ENCODE results near the gene CROCC2.

GRCh38 chr2:240905176-240905781 is 857 bp upstream of the CROCC2 start:
- TF ChIP-seq CTCF (IDR thresholded peaks at IDR 0.05; ENCODE audit: insufficient read depth, low read length) (no peak), GABPA (IDR thresholded peaks at IDR 0.05; ENCODE audit: low read depth) (no peak), POLR2AphosphoS5 (IDR thresholded peaks at IDR 0.05; ENCODE audit: low read depth) (no peak), REST (IDR thresholded peaks at IDR 0.05; ENCODE audit: insufficient replicate concordance, low read depth) (no peak)

All from HL-60 (cell line).